Motor neuron (in vitro differentiated cells): Measurements from ENCODE around the gene KCNN3. TPM values are rescaled to one million over a fixed set of nuclear protein-coding genes. Genes with fewer than 3 reads are reported as not detected.

Experiments
- ATAC-seq, 8 experiments: fragments of 200-7000 bp; cut with Tn5 transposase; replicated peaks in 6 of 8; 2 replicates each; pipeline ENCODE4 v1.8.0; 2021; ENCODE audit warnings: mild to moderate bottlenecking in 8 of 8, moderate library complexity in 8 of 8
- H3K27ac ChIP-seq, 2 donors: fragments of 250-450 bp; sonication (Bioruptor Pico); 2 replicates each; pipeline ENCODE4 v1.9.0; 2021; ENCODE audit warnings: antibody characterized with exemption in 2 of 2, mild to moderate bottlenecking in 2 of 2, moderate library complexity in 1 of 2
- H3K4me1 ChIP-seq, 2 donors: fragments of 250-450 bp; sonication (Bioruptor Pico); replicated peaks in 1 of 2; 2 replicates each; pipeline ENCODE4 v1.6.1; 2021; ENCODE audit warnings: antibody characterized with exemption in 2 of 2, mild to moderate bottlenecking in 2 of 2, moderate library complexity in 1 of 2
- H3K4me3 ChIP-seq, 5 donors: fragments of 250-450 bp; sonication (Bioruptor Pico); 2 replicates each; pipeline ENCODE4 v1.9.0; 2021; ENCODE audit warnings: antibody characterized with exemption in 5 of 5, mild to moderate bottlenecking in 5 of 5, moderate library complexity in 4 of 5
- WGBS, 10 experiments: fragments of 450-650 bp; shearing (Covaris generic); methylation state at CpG; one replicate each; pipeline ENCODE4 v1.0.0; 2022; 5-methylcytosine and 5-hydroxymethylcytosine counted together
- in situ Hi-C, 9 experiments: fragments of 400-800 bp; cut with MboI; loops; one replicate each; pipeline ENCODE4 v1.15.0; 2021; ENCODE audit warnings: low sequenced_read_pairs in 9 of 9, low pct_unique_long_range_greater_than_20kb in 2 of 9; ENCODE audit not compliant: unreplicated experiment in 9 of 9
- total RNA-seq, 8 experiments: library from RNA; unstranded; fragments of 300-600 nt; gene quantifications; 2 replicates each; pipeline versions ENCODE4 v1.2.3 to v1.2.4, GENCODE V29; 2022

KCNN3 gene
- total RNA-seq, 8 experiments from 2014 or later = 0.50 to 16.1 (median 1.5) TPM

DNA sequence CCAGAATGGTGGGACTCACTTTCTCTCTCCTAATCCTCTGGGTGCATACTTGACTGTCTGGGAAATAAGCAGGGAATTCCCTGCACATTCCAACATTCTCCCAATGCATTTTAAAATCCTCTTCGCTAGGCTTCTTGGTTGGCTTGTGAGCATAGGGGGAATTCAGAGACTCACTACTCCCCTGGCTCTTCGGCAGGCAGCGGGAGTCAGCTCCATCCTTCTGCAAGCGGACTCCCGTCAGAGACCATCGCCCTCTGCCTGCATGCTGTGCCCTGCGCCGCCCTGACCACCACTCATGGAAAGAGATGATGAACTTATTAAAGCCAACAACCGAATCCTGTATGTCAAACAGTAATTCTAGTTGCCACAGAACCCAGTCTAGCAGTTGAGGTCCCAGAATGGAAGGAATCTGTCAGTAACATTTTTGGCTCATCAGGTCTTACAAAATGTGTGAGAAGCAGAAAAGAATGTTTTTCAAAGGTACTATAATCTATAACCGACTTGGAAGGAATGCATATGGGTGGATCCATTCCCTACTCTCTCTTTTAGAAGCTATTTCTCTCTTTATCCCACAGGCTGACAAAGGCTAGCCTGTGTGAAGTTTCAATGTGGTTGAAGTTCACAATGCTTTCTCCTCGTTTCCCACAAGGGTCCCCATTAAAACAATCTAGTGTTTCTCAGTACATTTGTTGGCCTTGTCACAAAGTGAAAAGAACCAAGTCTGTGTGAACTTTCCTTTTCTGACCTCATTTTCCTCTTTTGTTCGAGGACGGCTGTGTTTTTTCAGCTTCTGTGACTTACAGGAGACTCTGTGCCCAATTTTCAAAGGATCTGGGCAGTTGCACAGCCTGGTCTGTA lies 143.0 kb downstream of the KCNN3 start:
- WGBS, 10 experiments = 23 to 77% (median 67%) methylated on average over 3 to 13 of the region's 13 CpGs
- in situ Hi-C loops = no loop called here
- Histone ChIP-seq H3K4me3 (no peak overlapping the region), H3K4me1 (peaks cover 71 to 73% of the 10 kb centered on the region in 2 donors), H3K27ac (peak overlapping the region; percentile 18 to 58)
- peak in 5 of 8 experiments; percentile 4 to 45 (median 27) for ATAC-seq

DNA sequence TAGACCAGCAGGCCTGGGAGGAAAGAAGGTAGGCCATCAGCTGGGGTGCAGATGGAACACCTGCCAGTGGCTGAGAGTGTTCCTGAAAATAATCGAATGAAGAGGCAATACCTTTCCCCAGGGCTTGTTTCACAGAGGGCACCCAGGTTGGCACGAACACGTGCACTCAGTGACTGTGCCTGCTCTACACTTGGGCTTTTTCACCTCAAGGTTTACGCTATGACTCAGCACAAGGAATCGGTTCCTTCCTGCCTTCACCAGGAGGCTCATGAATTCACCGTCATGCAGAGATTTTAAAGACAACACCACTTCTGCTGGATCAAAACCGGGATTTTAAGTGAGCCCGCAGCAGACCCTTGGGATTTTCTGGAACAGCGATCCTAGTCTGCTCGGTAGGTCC lies 143.6 kb downstream of the KCNN3 start:
- in situ Hi-C loops = no loop called here
- Histone ChIP-seq H3K4me1 (peaks cover 64 to 66% of the 10 kb centered on the region in 2 donors), H3K4me3 (no peak overlapping the region), H3K27ac (peak overlapping the region; percentile 18 to 58)
- 20 to 93% (median 78%) methylated on average over 1 to 10 of the region's 10 CpGs; no CpG with 5 or more reads in 4 of the 10 experiments for WGBS, 10 experiments
- peak in 1 of 8 experiments; percentile 31 for ATAC-seq

GRCh38 chr1:154725865-154726264 lies 144.2 kb downstream of the KCNN3 start:
- in situ Hi-C loops = no loop called here
- WGBS, 10 experiments = 83 to 100% (median 91%) methylated on average over 3 to 8 of the region's 10 CpGs; no CpG with 5 or more reads in 3 of the 10 experiments
- ATAC-seq = no peak
- H3K27ac ChIP-seq = no peak overlapping the region
- peaks cover 58 to 60% of the 10 kb centered on the region in 2 donors for H3K4me1 ChIP-seq
- H3K4me3 ChIP-seq = no peak overlapping the region

DNA sequence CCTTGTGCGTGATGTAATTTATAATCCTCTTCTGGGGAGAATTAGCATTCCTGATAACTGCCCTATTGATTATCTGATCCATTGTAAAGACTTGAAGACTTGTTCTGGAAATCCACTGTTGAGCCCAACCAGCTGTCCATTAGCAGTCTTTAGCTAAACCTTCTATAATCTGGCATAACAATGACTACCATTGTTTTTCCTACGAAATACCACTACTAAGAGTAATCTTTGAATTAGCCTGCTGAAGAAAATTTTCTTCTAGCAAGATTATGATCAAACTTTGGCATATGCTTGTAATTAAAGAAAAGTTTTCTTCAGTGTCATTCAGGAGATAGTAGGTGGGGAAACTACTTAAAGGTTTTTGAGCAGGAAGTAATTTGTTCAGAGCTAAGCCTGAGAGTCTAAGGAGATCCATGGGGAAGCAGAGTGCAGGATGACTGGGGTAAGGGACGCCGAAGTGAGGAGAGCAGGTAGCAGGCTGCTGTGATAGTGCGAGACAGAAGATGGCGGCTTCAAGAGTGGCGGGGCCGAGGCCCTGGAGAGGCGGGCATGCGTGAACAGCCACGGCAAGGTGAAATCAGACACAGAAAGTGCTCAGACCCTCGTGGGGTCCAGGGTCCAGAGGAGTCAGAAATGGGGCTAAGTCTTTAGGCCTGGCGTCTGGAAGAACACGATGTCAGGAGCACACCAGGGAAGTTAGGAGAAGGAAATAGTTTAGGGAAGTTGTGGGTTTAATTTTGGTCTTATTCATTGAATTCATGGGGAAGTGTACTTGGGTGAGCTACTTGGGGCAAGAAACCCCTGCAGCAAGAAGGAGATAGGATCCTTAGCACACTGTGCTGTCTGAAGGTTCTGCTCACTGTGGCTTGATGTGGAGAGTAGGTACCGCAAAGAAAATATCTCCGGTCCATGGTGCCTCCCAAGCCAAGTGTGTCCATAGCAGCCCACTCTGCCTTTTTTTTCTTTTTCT lies 149.5 kb downstream of the KCNN3 start:
- H3K4me1 ChIP-seq = peaks cover 19 to 25% of the 10 kb centered on the region in 2 donors
- H3K27ac ChIP-seq = no peak overlapping the region
- in situ Hi-C loops = no loop called here
- H3K4me3 ChIP-seq = no peak overlapping the region
- WGBS, 10 experiments = 57 to 100% (median 86%) methylated on average over 2 to 16 of the region's 16 CpGs
- ATAC-seq = no peak

DNA sequence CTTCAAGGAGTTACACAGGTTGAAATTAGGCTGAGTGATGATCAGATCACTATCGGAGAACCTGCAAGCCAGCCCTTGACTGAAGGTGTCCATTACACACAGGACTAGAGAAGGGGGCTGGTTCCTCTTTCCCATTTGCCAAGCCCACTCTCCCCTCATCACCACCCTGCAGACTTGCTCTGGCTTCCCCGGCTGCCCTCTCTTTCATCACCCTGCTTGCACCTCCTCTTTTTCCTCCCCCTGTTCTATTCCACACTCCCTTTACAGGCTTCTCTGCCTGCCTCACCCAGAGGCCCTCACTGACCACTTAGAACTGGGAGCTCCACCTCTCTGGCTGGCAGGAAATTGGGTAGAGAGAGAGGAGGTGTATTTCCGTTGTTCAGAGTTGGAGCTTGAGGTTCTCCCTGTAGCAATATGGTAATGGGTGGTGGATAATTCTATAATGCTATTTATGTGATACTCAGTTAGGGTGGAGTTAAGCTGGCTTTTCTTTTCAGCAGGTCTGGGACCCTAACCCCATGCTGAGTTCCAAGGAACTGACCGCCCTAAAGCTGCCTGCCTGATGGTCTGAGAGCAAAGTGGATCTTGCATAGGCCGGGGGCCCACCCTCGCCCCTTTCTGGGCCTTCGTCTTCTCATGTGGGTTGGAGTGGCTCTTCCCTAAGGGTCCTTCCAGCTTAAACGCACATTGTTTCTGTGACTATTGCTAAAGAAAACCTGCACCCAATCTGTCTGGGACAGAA lies 150.3 kb downstream of the KCNN3 start:
- WGBS, 10 experiments = 63 to 100% (median 93%) methylated on average over 2 to 8 of the region's 8 CpGs; no CpG with 5 or more reads in 2 of the 10 experiments
- no peak overlapping the region for H3K4me3 ChIP-seq
- no peak for ATAC-seq
- no peak overlapping the region for H3K27ac ChIP-seq
- H3K4me1 ChIP-seq = peaks cover 19 to 25% of the 10 kb centered on the region in 2 donors
- in situ Hi-C loops = no loop called here

DNA sequence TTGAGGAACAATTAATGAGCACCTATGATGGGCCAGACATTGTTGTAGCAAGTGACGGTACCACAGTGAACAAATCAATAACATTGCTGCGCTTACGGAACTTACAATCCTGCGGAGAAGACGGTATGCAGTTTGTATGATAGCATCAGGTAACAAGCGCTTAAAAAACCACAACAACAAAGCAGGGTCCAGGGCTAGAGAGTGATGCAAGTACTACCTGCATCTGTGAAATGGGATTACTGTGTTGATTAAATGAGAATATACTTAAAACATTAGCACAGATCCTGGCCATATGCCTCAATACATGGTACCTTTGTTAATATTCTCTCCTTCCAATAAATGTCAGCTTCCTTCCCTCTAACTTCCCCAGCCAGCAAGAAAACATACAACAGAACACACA lies 151.5 kb downstream of the KCNN3 start:
- in situ Hi-C loops = no loop called here
- H3K4me3 ChIP-seq = no peak overlapping the region
- no peak overlapping the region for H3K27ac ChIP-seq
- ATAC-seq = no peak
- peaks cover 9 to 16% of the 10 kb centered on the region in 2 donors for H3K4me1 ChIP-seq
- WGBS, 10 experiments = 74 to 100% (median 95%) methylated on average over 3 to 6 of the region's 6 CpGs; no CpG with 5 or more reads in 1 of the 10 experiments

- ATAC-seq = peak in 5 of 8 experiments; percentile 12 to 63 (median 36)
- 0 to 69% (median 63%) methylated on average over 1 to 7 of the region's 7 CpGs; no CpG with 5 or more reads in 3 of the 10 experiments for WGBS, 10 experiments
- no peak overlapping the region for H3K4me3 ChIP-seq
- H3K27ac ChIP-seq = no peak overlapping the region
- in situ Hi-C loops = no loop called here
- peaks cover 8 to 17% of the 10 kb centered on the region in 2 donors for H3K4me1 ChIP-seq
Measured at GRCh38 chr1:154717528-154717924, 152.6 kb downstream of the KCNN3 start.

GRCh38 chr1:154716614-154717527 lies 153.2 kb downstream of the KCNN3 start:
- in situ Hi-C loops = no loop called here
- Histone ChIP-seq H3K4me1 (peaks cover 8 to 20% of the 10 kb centered on the region in 2 donors), H3K4me3 (no peak overlapping the region), H3K27ac (no peak overlapping the region)
- peak in 1 of 8 experiments; percentile 9 for ATAC-seq
- 30 to 90% (median 63%) methylated on average over 1 to 6 of the region's 6 CpGs; no CpG with 5 or more reads in 1 of the 10 experiments for WGBS, 10 experiments

GRCh38 chr1:154716011-154716410 lies 154.1 kb downstream of the KCNN3 start:
- Histone ChIP-seq H3K27ac (no peak overlapping the region), H3K4me1 (peaks cover 8 to 20% of the 10 kb centered on the region in 2 donors), H3K4me3 (no peak overlapping the region)
- in situ Hi-C loops = no loop called here
- WGBS, 10 experiments = 0 to 100% (median 71%) methylated on average over 1 to 2 of the region's 2 CpGs; no CpG with 5 or more reads in 4 of the 10 experiments
- peak in 7 of 8 experiments; percentile 46 to 97 (median 87) for ATAC-seq

- Histone ChIP-seq H3K4me3 (no peak overlapping the region), H3K27ac (no peak overlapping the region), H3K4me1 (peaks cover 8 to 20% of the 10 kb centered on the region in 2 donors)
- 43 to 95% (median 89%) methylated on average over 3 to 5 of the region's 5 CpGs for WGBS, 10 experiments
- in situ Hi-C loops = no loop called here
- peak in 2 of 8 experiments; percentile 8 to 12 for ATAC-seq
Measured at GRCh38 chr1:154715385-154715784, 154.7 kb downstream of the KCNN3 start.

GRCh38 chr1:154714638-154715037 lies 155.4 kb downstream of the KCNN3 start:
- in situ Hi-C loops = no loop called here
- WGBS, 10 experiments = 10 to 97% (median 57%) methylated on average over 1 to 3 of the region's 3 CpGs; no CpG with 5 or more reads in 4 of the 10 experiments
- no peak overlapping the region for H3K4me3 ChIP-seq
- H3K27ac ChIP-seq = no peak overlapping the region
- H3K4me1 ChIP-seq = peaks cover 8 to 20% of the 10 kb centered on the region in 2 donors
- ATAC-seq = peak in 4 of 8 experiments; percentile 9 to 82 (median 41)
